ENCODE measurements around the gene TRPM3.

GRCh38 chr9:70615464-70616138 is 505.8 kb downstream of the TRPM3 start:
- TF ChIP-seq GATA3 (IDR thresholded peaks at IDR 0.05; ENCODE audit: borderline replicate concordance) (no peak), POLR2A (IDR thresholded peaks at IDR 0.05; ENCODE audit: low read length) (no peak), CTCF (IDR thresholded peaks at IDR 0.05) (no peak), SREBF2 (IDR thresholded peaks at IDR 0.05) (no peak), RNF2 (IDR thresholded peaks at IDR 0.05; ENCODE audit: borderline replicate concordance, low read depth) (no peak), MAX (IDR thresholded peaks at IDR 0.05) (no peak)

All from A549 (cell line).